ELF-1 (cell line): Measurements from ENCODE around the gene JUN.

Experiments used
- DNase-seq: peaks from one replicate; pipeline ENCODE4 v3.0.0-alpha.2; 2016; ENCODE audit warnings: low read depth, low spot score

Gene JUN

DNA sequence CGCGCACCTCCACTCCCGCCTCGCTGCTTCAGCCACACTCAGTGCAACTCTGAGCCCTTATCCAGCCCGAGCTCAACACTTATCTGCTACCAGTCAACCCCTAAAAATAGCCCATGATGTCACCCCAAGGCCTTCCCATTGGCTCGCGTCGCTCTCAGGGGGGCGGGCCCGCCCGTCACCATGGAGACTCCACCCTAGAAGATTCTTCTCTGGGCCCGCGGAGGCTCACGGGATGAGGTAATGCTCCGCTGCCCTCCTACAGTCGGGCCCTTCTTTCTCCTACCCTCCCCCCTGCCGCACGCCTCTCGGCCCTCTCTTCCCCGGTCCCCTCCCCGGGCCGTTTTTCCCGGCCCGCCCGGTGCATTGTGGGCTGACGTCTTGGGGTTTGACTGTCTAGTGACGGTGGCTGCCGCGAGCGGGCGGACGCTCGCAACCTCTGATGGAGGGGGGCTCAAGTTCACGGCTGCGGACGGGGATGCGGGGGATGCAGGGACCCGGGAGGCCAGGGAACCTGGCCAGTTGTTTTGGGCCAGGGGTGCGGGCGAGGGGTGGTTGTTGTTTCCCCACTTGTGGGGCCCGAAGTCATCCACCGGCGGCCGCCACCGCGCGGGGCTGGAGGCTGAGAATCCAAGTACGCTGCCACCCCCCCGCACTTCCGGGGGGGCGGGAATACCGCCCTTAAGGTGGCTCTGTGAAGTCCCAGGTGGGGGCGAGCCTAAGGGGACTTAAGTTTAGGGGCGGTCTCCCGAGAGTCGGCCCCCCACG, at the start of gene JUN:
TSS of gene JUN (minus strand) at position 55 of the 765 bp plus-strand sequence. CDS start 977 bp downstream, outside the sequence.
- peak; percentile 100 for DNase-seq

- no peak for DNase-seq
Measured at GRCh38 chr1:58833166-58833565, 49.3 kb upstream of the JUN start.

GRCh38 chr1:58830291-58830690, 46.4 kb upstream of the JUN start:
- DNase-seq: no peak

GRCh38 chr1:58829866-58830265, 46.0 kb upstream of the JUN start:
- DNase-seq: no peak

DNA sequence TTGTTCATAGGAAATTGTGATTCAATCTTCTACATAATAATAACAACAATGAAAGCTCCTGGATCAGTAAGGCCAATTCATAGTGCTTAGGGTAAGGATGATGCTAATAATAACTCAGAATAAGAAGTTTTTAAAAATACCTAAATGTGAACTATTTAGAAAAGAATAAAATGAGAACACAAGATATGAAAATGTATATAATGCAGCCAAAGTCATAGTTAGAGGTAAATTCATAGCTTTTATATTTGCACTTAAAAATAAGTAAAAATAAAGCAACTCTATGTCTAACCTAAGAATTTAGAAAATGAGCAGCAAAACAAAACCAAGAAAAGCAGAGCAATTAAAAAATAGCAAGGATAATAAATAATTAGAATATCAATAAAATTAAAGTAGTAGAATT, 43.5 kb upstream of the JUN start:
- DNase-seq: no peak

- no peak for DNase-seq
Measured at GRCh38 chr1:58824753-58825389, 41.0 kb upstream of the JUN start.

- DNase-seq: peak; percentile 39
Measured at GRCh38 chr1:58823481-58824010, 39.7 kb upstream of the JUN start.

DNA sequence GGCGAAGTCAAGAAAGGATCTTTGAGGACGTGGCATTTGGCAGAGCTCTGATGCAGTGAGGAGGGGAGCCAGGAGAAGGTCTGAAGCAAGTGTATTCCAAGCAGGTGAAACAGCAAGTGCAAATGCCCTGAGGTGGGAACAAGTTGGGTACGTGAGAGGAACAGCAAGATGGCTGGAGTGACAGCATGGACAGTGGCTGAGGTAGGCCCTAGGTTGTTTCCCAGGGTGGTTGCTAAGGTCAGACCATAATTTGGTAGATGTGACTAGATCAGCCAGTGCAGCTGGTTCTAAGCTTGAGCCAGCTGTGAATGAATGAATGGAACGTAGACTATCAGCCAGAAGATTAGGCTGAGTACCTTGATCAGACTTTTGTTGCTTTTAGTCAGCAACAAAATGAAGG, 37.5 kb upstream of the JUN start:
- DNase-seq: no peak

DNA sequence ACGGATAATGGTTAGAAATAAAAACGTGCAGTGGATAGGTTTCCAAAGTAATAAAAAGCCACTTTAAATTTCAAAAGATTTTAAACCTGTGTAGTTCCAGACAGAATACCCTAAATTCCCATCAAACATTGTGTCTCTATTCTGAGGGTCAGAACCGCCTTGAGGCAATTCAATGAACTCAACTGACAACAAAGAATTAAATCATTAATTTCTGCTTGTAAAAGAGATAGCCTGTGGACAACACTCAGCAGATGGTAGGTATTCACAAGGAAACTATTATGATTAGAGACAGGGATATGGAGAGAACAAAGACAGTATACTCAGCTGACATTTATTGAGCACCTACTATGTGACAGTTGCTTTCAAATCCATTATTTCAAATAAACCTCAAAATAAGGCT, 35.1 kb upstream of the JUN start:
- DNase-seq: no peak

- DNase-seq: no peak
Measured at GRCh38 chr1:58818075-58818474, 34.2 kb upstream of the JUN start.

- no peak for DNase-seq
Measured at GRCh38 chr1:58816747-58817221, 32.9 kb upstream of the JUN start.

- peak; percentile 67 for DNase-seq
Measured at GRCh38 chr1:58816072-58816746, 32.4 kb upstream of the JUN start.

DNA sequence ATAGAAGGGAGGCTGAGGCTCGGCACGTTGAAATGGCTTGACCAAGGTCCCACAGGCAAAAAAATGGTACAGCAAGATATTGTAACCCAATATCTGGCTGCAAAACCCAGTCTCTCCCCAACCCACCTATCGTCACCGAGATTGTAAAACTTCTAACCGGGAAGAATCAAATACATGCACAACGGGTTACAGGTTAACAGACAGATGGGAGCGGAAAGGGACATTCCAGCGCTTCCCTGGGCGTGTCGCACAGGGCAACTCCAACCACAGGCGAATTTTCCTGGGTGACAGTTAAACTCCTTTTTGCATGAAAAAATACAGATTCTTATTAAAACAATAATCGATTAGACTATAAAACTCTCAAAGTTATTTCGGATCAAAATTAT, 31.8 kb upstream of the JUN start:
- peak; percentile 45 for DNase-seq

GRCh38 chr1:58815069-58815685, 31.3 kb upstream of the JUN start:
- peak; percentile 80 for DNase-seq

GRCh38 chr1:58814251-58815068, 30.6 kb upstream of the JUN start:
- peak; percentile 78 for DNase-seq

DNA sequence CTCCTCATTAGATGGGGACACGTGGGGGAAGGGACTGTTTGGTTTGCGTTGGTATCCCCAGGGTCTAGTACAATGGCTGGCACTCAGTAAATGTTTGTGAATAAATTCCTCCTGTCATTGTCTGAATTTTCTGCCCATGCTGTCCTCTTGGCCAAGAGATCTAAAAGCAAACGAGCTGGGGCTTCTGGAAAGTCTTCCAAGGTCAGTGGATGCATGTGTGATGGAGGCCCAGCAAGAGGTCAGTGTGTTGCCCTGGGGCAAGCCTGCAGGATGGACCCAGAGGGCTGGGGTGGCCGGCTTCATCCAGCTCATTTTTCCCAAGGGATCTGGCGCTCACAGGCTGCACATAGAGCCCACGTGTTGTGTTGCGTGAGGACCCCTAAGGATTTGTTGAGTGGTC, 30.0 kb upstream of the JUN start:
- DNase-seq: no peak

DNA sequence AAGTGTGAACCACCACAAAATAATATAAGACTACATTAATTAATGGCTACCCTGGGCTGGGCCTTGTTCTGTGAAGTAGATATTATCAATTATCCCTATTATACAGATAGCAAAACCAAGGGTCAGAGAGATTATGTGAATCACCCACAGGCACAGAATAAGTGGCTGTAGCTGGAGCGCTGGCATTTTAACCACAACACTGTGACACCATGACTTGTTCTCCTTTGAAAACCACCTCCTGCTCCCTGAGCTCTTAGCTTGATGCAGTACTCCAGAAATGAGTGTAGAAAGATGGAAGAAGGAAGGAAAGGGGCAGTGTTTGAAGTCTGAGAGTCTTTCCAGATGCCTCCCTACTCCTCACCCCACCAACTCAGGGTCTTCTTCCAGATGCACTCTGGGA, 29.5 kb upstream of the JUN start:
- no peak for DNase-seq

GRCh38 chr1:58812926-58813325, 29.1 kb upstream of the JUN start:
- DNase-seq: no peak

DNA sequence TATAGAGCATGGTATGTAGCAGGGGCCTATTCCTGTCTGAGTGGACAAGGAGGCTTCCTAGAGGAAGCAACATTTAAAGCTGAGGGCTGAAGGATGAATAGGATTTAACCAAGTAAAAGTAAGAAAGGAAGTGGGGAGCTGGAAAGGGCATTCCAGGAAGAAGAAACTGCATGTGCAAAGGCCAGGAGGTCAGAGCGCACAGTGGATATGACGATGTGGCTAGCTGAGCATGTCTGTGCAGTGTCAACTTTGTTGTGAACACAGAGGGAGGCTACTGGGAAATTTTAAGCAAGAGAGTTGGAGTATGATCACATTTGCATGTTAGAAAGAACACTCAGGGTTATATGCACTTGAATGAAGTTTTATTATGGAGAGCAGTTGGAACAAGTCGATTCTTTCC, 28.6 kb upstream of the JUN start:
- no peak for DNase-seq

DNA sequence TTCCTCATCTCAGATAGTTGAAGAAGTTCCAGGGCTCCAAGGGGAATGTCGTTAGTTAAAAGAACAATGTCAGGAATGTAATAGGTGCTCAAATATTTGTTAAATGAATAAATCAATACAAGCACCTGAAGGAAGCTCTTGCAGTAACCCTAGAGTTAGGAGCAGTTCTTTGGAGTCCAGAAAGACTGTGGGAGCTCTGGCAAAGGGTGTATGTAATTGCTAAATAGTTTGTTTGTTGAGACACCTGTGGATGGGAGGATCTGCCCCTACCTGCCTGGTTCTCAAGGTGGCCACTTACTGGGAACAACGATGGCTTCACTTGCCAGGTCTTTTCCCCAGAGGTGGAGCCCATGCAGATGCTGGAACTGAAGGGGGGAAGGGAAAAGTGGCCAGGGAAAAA, 27.5 kb upstream of the JUN start:
- no peak for DNase-seq
